ENCODE measurements around the gene SPINT4. TPM values are rescaled to one million over a fixed set of nuclear protein-coding genes. Genes with fewer than 3 reads are reported as not detected.
"Not testable (repeated sequence)": the region's sequence is repeated elsewhere in the genome, so short reads cannot be mapped to it uniquely, and the experiment has no call there.

The SPINT4 gene
- polyA plus RNA-seq, 1 donor from 2014 or later: not detected

DNA sequence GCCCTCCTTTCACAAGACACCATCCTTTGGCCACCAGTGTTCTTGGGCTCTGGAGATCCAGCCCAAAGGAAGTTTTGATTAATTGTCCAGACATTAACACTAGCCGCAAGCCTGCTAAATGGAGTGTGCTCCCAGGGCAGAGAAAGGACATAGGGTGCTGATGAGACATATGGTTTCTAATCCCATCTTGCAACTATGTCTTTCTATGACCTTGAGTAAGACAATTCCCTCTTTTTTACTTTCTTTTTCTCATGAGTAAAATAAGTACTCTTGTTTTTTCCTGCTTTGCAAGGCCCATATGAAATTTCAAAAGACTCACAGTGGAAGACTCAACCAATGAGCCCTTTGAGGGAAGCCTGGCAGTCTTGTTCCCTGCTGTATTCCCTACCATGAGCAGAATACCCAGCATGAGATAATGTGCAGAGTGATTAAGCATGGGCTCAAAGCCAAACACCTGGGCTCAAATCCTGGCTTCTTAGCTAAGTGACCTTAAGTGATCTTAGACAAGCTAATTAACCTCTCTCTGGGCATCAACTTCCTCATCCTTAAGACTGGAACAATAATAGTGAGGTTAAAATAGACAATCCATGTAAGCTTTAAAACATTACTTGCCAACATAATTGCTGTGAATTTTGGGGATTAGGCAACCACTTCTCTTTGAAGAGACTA, 17.0 kb upstream of the SPINT4 start, which contains the start of gene WFDC10B:
TSS of gene WFDC10B (minus strand) at position 51 of the 669 bp plus-strand sequence. CDS start 19,027 bp downstream, outside the sequence.
- no peak within 1 kb of the TSS for H3K27ac ChIP-seq (ENCODE audit: low read length)
- H3K4me2 ChIP-seq (ENCODE audit: low read length): no peak within 1 kb of the TSS
- H3K9ac ChIP-seq (ENCODE audit: low read length): no peak within 1 kb of the TSS
- H2AFZ ChIP-seq (ENCODE audit: low read depth, low read length): no peak within 1 kb of the TSS
- H4K20me1 ChIP-seq (ENCODE audit: insufficient read depth): no peaks in the 10 kb centered on the region
- H3K9me3 ChIP-seq (ENCODE audit: low read length): no peaks in the 10 kb centered on the region
- TF ChIP-seq SMC3 (conservative IDR thresholded peaks at IDR 0.05; ENCODE audit: poor library complexity): no peak
- no peak for TF ChIP-seq TAF1 (IDR thresholded peaks at IDR 0.05; ENCODE audit: low read depth)
- no peak for TF ChIP-seq EZH2 (IDR thresholded peaks at IDR 0.05; ENCODE audit: borderline replicate concordance, insufficient read depth, low read length, poor library complexity, severe bottlenecking)
- TF ChIP-seq MXI1 (conservative IDR thresholded peaks at IDR 0.05; ENCODE audit: poor library complexity, severe bottlenecking): no peak
- no peak for TF ChIP-seq POLR2AphosphoS5 (IDR thresholded peaks at IDR 0.05)
- TF ChIP-seq EP300 (conservative IDR thresholded peaks at IDR 0.05; ENCODE audit: poor library complexity, severe bottlenecking): no peak
- TF ChIP-seq, protein P1, sequence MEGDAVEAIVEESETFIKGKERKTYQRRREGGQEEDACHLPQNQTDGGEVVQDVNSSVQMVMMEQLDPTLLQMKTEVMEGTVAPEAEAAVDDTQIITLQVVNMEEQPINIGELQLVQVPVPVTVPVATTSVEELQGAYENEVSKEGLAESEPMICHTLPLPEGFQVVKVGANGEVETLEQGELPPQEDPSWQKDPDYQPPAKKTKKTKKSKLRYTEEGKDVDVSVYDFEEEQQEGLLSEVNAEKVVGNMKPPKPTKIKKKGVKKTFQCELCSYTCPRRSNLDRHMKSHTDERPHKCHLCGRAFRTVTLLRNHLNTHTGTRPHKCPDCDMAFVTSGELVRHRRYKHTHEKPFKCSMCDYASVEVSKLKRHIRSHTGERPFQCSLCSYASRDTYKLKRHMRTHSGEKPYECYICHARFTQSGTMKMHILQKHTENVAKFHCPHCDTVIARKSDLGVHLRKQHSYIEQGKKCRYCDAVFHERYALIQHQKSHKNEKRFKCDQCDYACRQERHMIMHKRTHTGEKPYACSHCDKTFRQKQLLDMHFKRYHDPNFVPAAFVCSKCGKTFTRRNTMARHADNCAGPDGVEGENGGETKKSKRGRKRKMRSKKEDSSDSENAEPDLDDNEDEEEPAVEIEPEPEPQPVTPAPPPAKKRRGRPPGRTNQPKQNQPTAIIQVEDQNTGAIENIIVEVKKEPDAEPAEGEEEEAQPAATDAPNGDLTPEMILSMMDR (IDR thresholded peaks at IDR 0.05; ENCODE audit: poor library complexity, severe bottlenecking): no peak
- TF ChIP-seq RAD21 (conservative IDR thresholded peaks at IDR 0.05): no peak
- TF ChIP-seq, protein P2, sequence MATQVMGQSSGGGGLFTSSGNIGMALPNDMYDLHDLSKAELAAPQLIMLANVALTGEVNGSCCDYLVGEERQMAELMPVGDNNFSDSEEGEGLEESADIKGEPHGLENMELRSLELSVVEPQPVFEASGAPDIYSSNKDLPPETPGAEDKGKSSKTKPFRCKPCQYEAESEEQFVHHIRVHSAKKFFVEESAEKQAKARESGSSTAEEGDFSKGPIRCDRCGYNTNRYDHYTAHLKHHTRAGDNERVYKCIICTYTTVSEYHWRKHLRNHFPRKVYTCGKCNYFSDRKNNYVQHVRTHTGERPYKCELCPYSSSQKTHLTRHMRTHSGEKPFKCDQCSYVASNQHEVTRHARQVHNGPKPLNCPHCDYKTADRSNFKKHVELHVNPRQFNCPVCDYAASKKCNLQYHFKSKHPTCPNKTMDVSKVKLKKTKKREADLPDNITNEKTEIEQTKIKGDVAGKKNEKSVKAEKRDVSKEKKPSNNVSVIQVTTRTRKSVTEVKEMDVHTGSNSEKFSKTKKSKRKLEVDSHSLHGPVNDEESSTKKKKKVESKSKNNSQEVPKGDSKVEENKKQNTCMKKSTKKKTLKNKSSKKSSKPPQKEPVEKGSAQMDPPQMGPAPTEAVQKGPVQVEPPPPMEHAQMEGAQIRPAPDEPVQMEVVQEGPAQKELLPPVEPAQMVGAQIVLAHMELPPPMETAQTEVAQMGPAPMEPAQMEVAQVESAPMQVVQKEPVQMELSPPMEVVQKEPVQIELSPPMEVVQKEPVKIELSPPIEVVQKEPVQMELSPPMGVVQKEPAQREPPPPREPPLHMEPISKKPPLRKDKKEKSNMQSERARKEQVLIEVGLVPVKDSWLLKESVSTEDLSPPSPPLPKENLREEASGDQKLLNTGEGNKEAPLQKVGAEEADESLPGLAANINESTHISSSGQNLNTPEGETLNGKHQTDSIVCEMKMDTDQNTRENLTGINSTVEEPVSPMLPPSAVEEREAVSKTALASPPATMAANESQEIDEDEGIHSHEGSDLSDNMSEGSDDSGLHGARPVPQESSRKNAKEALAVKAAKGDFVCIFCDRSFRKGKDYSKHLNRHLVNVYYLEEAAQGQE (IDR thresholded peaks at IDR 0.05; ENCODE audit: borderline replicate concordance): no peak
- H3K79me2 ChIP-seq (replicated peaks; ENCODE audit: insufficient read depth, low read length): no peaks in the 10 kb centered on the region
- H3K27me3 ChIP-seq (ENCODE audit: insufficient read depth, low read depth, low read length): no peaks in the 10 kb centered on the region
- H3F3A ChIP-seq (ENCODE audit: insufficient read depth, low read length, poor library complexity, severe bottlenecking): no peaks in the 10 kb centered on the region
- no peak within 1 kb of the TSS for H3K4me3 ChIP-seq (ENCODE audit: low read length)
- H3K9me2 ChIP-seq (ENCODE audit: insufficient read depth, low read length): no peaks in the 10 kb centered on the region
- no peaks in the 10 kb centered on the region for H3K36me3 ChIP-seq (ENCODE audit: insufficient read depth, low read length)

DNA sequence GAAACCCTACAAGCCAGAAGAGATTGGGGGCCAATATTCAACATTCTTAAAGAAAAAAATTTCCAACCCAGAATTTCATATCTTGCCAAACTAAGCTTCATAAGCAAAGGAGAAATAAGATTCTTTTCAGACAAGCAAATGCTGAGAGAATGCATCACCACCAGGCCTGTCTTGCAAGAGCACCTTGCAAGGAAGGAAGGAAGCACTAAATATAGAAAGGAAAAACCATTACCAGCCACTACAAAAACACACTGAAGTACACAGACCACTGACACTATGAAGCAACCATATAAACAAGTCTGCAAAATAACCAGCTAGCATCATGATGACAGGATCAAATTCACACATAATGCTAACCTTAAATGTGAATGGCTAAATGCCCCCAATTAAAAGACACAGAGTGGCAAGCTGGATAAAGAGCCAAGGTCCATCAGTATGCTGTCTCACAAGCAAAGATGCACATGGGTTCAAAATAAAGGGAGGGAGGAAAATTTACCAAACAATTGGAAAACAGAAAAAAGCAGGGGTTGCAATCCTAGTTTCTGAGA, 5.9 kb upstream of the SPINT4 start:
- not testable (repeated sequence) for H3K4me2 ChIP-seq (ENCODE audit: low read length); H2AFZ ChIP-seq (ENCODE audit: low read depth, low read length); H3K9me2 ChIP-seq (ENCODE audit: insufficient read depth, low read length); H3K9ac ChIP-seq (ENCODE audit: low read length); H4K20me1 ChIP-seq (ENCODE audit: insufficient read depth); H3K36me3 ChIP-seq (ENCODE audit: insufficient read depth, low read length); H3F3A ChIP-seq (ENCODE audit: insufficient read depth, low read length, poor library complexity, severe bottlenecking); H3K27me3 ChIP-seq (ENCODE audit: insufficient read depth, low read depth, low read length); H3K9me3 ChIP-seq (ENCODE audit: low read length); H3K4me3 ChIP-seq (ENCODE audit: low read length); H3K79me2 ChIP-seq (replicated peaks; ENCODE audit: insufficient read depth, low read length); H3K27ac ChIP-seq (ENCODE audit: low read length)

All from neural cell (in vitro differentiated cells).